HT1080 (cell line): Measurements from ENCODE around the gene GSAP. TPM values are rescaled to one million over a fixed set of nuclear protein-coding genes. Genes with fewer than 3 reads are reported as not detected.
"Not testable (repeated sequence)": the region's sequence is repeated elsewhere in the genome, so short reads cannot be mapped to it uniquely, and the experiment has no call there.

Experiments
- DNase-seq: peaks from one replicate; pipeline ENCODE4 v3.0.0-alpha.2; 2015; ENCODE audit warnings: low read depth
- total RNA-seq: library from RNA; depleted of rRNA; stranded (reverse); fragments of >200 nt; shearing (Covaris generic); gene quantifications from 2 replicates; pipeline ENCODE4 v1.2.3, GENCODE V29; 2014; rRNA removed

Gene GSAP
- total RNA-seq, 1 experiment from 2014 or later: 1.5 TPM

- DNase-seq: no peak
Measured at GRCh38 chr7:77289387-77289786, 126.8 kb downstream of the GSAP start.

GRCh38 chr7:77288676-77289320 lies 127.4 kb downstream of the GSAP start:
- DNase-seq: no peak

- DNase-seq: no peak
Measured at GRCh38 chr7:77284616-77285015, 131.5 kb downstream of the GSAP start.

- DNase-seq: no peak
Measured at GRCh38 chr7:77284005-77284404, 132.1 kb downstream of the GSAP start.

- no peak for DNase-seq
Measured at GRCh38 chr7:77282897-77283296, 133.3 kb downstream of the GSAP start.

GRCh38 chr7:77281780-77282478 lies 134.2 kb downstream of the GSAP start:
- no peak for DNase-seq

GRCh38 chr7:77276120-77276519 lies 140.0 kb downstream of the GSAP start:
- no peak for DNase-seq

- not testable (repeated sequence) for DNase-seq
Measured at GRCh38 chr7:77275663-77276062, 140.5 kb downstream of the GSAP start.

- no peak for DNase-seq
Measured at GRCh38 chr7:77271766-77272165, 144.4 kb downstream of the GSAP start.

GRCh38 chr7:77270094-77270480 lies 146.1 kb downstream of the GSAP start:
- no peak for DNase-seq

GRCh38 chr7:77269360-77270093 lies 146.6 kb downstream of the GSAP start:
- no peak for DNase-seq

- DNase-seq: peak; percentile 15
Measured at GRCh38 chr7:77266291-77266794, 149.8 kb downstream of the GSAP start.

- DNase-seq: no peak
Measured at GRCh38 chr7:77265666-77266065, 150.5 kb downstream of the GSAP start.

- DNase-seq: no peak
Measured at GRCh38 chr7:77262316-77262715, 153.8 kb downstream of the GSAP start.

Other genes with a start within 250 kb of the GSAP start
- gene FGL2, start 216.5 kb downstream of the GSAP start, total RNA-seq: not detected in 2 replicates
- gene PTPN12, start 120.9 kb upstream of the GSAP start, total RNA-seq: 25.8 and 38.4 TPM in 2 replicates